HCT116 (cell line): ENCODE measurements around the gene AMN. TPM values are rescaled to one million over a fixed set of nuclear protein-coding genes. Genes with fewer than 3 reads are reported as not detected.
"Not testable (repeated sequence)": the region's sequence is repeated elsewhere in the genome, so short reads cannot be mapped to it uniquely, and the experiment has no call there.

Experiments used
- ATAC-seq: fragments of 200-7000 bp; cut with Tn5 transposase; 2 replicates; pipeline ENCODE4 v1.9.1; 2020; ENCODE audit warnings: mild to moderate bottlenecking, moderate library complexity
- BruUV-seq: library from RNA; stranded (reverse); fragments of 400-500 nt; replicated peaks from 2 replicates; lab custom pipeline; 2021; lab: Mats Ljungman, UMichigan
- CTCF ChIA-PET: fragments of 300-600 bp; sonication (Branson Sonifier 250); formaldehyde crosslinking; loops from one replicate; lab custom pipeline; 2021; ENCODE audit warnings: antibody characterized with exemption; lab: Charles Lee
- POLR2A ChIA-PET: fragments of 300-600, 350-600 bp; sonication (Branson Sonifier 250); formaldehyde crosslinking; loops from one replicate; lab custom pipeline; 2021; ENCODE audit warnings: antibody characterized with exemption; lab: Charles Lee
- RAD21 ChIA-PET, 2 experiments: fragments of 300-600 bp; sonication (Branson Sonifier 250); formaldehyde crosslinking; loops; one replicate each; lab custom pipeline; 2023; ENCODE audit warnings: low total read pairs in 2 of 2; ENCODE audit not compliant: uncharacterized antibody in 2 of 2, unreplicated experiment in 2 of 2, low non-redundant PET in 1 of 2; lab: Charles Lee
- DNase-seq: peaks from one replicate; pipeline ENCODE4 v3.0.0-alpha.2; 2010; ENCODE audit warnings: low read depth, low spot score
- H2AFZ ChIP-seq: fragments of 200-600 bp; shearing (Covaris generic), sonication (generic); 2 replicates; pipeline ENCODE4 v1.6.1; 2017; ENCODE audit warnings: low read depth, mixed run types, mixed read lengths, antibody characterized with exemption, low read length; ENCODE audit not compliant: poor library complexity, severe bottlenecking
- H3K27ac ChIP-seq: 2 replicates; pipeline ENCODE4 v1.5.1; 2012; ENCODE audit warnings: low read depth, low read length
- H3K27me3 ChIP-seq: fragments of 200-600 bp; sonication (generic); 2 replicates; pipeline ENCODE4 v1.6.1; 2016; ENCODE audit warnings: mixed run types, low read length, mixed read lengths; ENCODE audit not compliant: insufficient read depth
- H3K36me3 ChIP-seq, 2 experiments: fragments of 200-500 bp in 1 of 2; fragments of 200-600 bp in 1 of 2; sonication (Bioruptor generic) in 1 of 2; sonication (generic) in 1 of 2; 2 replicates each; pipeline versions ENCODE4 v1.5.1 to v1.6.1; 2014 to 2016; ENCODE audit warnings: low read length in 2 of 2, inconsistent platforms in 1 of 2, mixed read lengths in 1 of 2, mixed run types in 1 of 2; ENCODE audit not compliant: insufficient read depth in 2 of 2, control insufficient read depth in 1 of 2
- H3K4me1 ChIP-seq, 2 experiments: fragments of 200-600 bp in 1 of 2; sonication (generic) in 1 of 2; 2 replicates each; pipeline versions ENCODE4 v1.5.1 to v1.6.1; 2012 to 2017; ENCODE audit warnings: low read length in 2 of 2, inconsistent platforms in 1 of 2, mild to moderate bottlenecking in 1 of 2, mixed read lengths in 1 of 2, mixed run types in 1 of 2, moderate library complexity in 1 of 2; ENCODE audit not compliant: insufficient read depth in 2 of 2, control insufficient read depth in 1 of 2
- H3K4me2 ChIP-seq: fragments of 200-600 bp; sonication (generic); 2 replicates; pipeline ENCODE4 v1.6.1; 2017; ENCODE audit warnings: mixed run types, low read length, mixed read lengths
- H3K4me3 ChIP-seq, 2 experiments: fragments of 200-600 bp in 1 of 2; sonication (generic) in 1 of 2; replicated peaks in 1 of 2; 2 replicates each; pipeline ENCODE4 v1.5.1; 2011 to 2016; ENCODE audit warnings: low read length in 2 of 2, control low read depth in 1 of 2, low read depth in 1 of 2, mild to moderate bottlenecking in 1 of 2, mixed read lengths in 1 of 2, mixed run types in 1 of 2
- H3K79me2 ChIP-seq: fragments of 200-600 bp; sonication (generic); 2 replicates; pipeline ENCODE4 v1.6.1; 2017; ENCODE audit warnings: mild to moderate bottlenecking, mixed run types, low read length, moderate library complexity, mixed read lengths; ENCODE audit not compliant: insufficient read depth
- H3K9ac ChIP-seq: fragments of 200-600 bp; sonication (generic); 2 replicates; pipeline ENCODE4 v1.6.1; 2016; ENCODE audit warnings: low read length, mixed read lengths
- H3K9me2 ChIP-seq: fragments of 200-600 bp; sonication (generic), shearing (Covaris generic); 2 replicates; pipeline ENCODE4 v1.6.1; 2017; ENCODE audit warnings: mixed run types, mild to moderate bottlenecking, moderate library complexity; ENCODE audit not compliant: insufficient read depth
- H3K9me3 ChIP-seq, 2 experiments: fragments of 200-500 bp in 1 of 2; fragments of 200-600 bp in 1 of 2; sonication (Bioruptor generic) in 1 of 2; sonication (generic) in 1 of 2; 2 replicates each; pipeline ENCODE4 v1.6.1; 2014 to 2017; ENCODE audit warnings: low read length in 2 of 2, mixed read lengths in 2 of 2, inconsistent platforms in 1 of 2, low read depth in 1 of 2, mild to moderate bottlenecking in 1 of 2, mixed run types in 1 of 2, moderate library complexity in 1 of 2; ENCODE audit not compliant: control insufficient read depth in 1 of 2, insufficient read depth in 1 of 2
- H4K20me1 ChIP-seq: fragments of 200-600 bp; sonication (generic), shearing (Covaris generic); 2 replicates; pipeline ENCODE4 v1.6.1; 2017; ENCODE audit warnings: mixed run types, mild to moderate bottlenecking, moderate library complexity; ENCODE audit not compliant: insufficient read depth
- ATF3 ChIP-seq: IDR thresholded peaks from 2 replicates; pipeline ENCODE4 v1.6.1; 2012
- CBX3 ChIP-seq: IDR thresholded peaks from 2 replicates; pipeline ENCODE4 v1.6.1; 2012; ENCODE audit warnings: low read depth
- CEBPB ChIP-seq: IDR thresholded peaks from 2 replicates; pipeline ENCODE4 v1.6.1; 2012; ENCODE audit warnings: low read depth
- EGR1 ChIP-seq: IDR thresholded peaks from 2 replicates; pipeline ENCODE4 v1.6.1; 2012; ENCODE audit warnings: low read depth
- ELF1 ChIP-seq: IDR thresholded peaks from 2 replicates; pipeline ENCODE4 v1.6.1; 2012; ENCODE audit warnings: low read depth, borderline replicate concordance
- EZH2 ChIP-seq: fragments of 200-600 bp; sonication (generic); IDR thresholded peaks from 2 replicates; pipeline ENCODE4 v1.6.1; 2017; ENCODE audit warnings: antibody characterized with exemption, mixed run types
- EZH2phosphoT487 ChIP-seq: fragments of 200-600 bp; IDR thresholded peaks from 2 replicates; pipeline ENCODE4 v1.6.1; 2018; ENCODE audit warnings: antibody characterized with exemption, borderline replicate concordance
- FOSL1 ChIP-seq: IDR thresholded peaks from 2 replicates; pipeline ENCODE4 v1.6.1; 2012; ENCODE audit warnings: low read depth
- JUND ChIP-seq: IDR thresholded peaks from 2 replicates; pipeline ENCODE4 v1.6.1; 2012
- REST ChIP-seq: IDR thresholded peaks from 2 replicates; pipeline ENCODE4 v1.6.1; 2012; ENCODE audit warnings: low read depth
- SIN3A ChIP-seq: IDR thresholded peaks from 2 replicates; pipeline ENCODE4 v1.6.1; 2012; ENCODE audit warnings: low read depth
- SP1 ChIP-seq: IDR thresholded peaks from 2 replicates; pipeline ENCODE4 v1.6.1; 2012; ENCODE audit warnings: low read depth
- SRF ChIP-seq: IDR thresholded peaks from 2 replicates; pipeline ENCODE4 v1.6.1; 2012; ENCODE audit warnings: low read depth
- TCF7L2 ChIP-seq: IDR thresholded peaks from 2 replicates; pipeline ENCODE4 v1.7.0; 2011; ENCODE audit warnings: borderline replicate concordance, inconsistent platforms; ENCODE audit not compliant: insufficient read depth, insufficient read length; ENCODE audit errors: extremely low read depth
- YY1 ChIP-seq: IDR thresholded peaks from 2 replicates; pipeline ENCODE4 v1.6.1; 2011; ENCODE audit warnings: low read length, low read depth, moderate library complexity, mild to moderate bottlenecking; ENCODE audit not compliant: insufficient replicate concordance; ENCODE audit errors: extremely low read depth
- ZBTB33 ChIP-seq: IDR thresholded peaks from 2 replicates; pipeline ENCODE4 v1.6.1; 2011; ENCODE audit warnings: mild to moderate bottlenecking, low read length, moderate library complexity; ENCODE audit not compliant: insufficient replicate concordance; ENCODE audit errors: extremely low read depth
- ZFX ChIP-seq: fragments of 450-650 bp; IDR thresholded peaks from 2 replicates; pipeline ENCODE4 v1.6.1; 2017
- ZNF274 ChIP-seq: fragments of 200-500 bp; sonication (Bioruptor generic); IDR thresholded peaks from 2 replicates; pipeline ENCODE4 v1.6.1; 2014; ENCODE audit warnings: mild to moderate bottlenecking, low read depth, low read length, inconsistent platforms
- intact Hi-C: fragments of 100-400 bp; cut with micrococcal nuclease; formaldehyde crosslinking; loops from 2 replicates; pipeline ENCODE4 v1.10.0; 2022
- total RNA-seq: library from RNA; stranded (reverse); gene quantifications from one replicate; pipeline ENCODE4 v1.2.1, GENCODE V29; 2021; ENCODE audit not compliant: unreplicated experiment

AMN gene
- total RNA-seq, 1 experiment from 2014 or later, result 5.7 TPM

DNA sequence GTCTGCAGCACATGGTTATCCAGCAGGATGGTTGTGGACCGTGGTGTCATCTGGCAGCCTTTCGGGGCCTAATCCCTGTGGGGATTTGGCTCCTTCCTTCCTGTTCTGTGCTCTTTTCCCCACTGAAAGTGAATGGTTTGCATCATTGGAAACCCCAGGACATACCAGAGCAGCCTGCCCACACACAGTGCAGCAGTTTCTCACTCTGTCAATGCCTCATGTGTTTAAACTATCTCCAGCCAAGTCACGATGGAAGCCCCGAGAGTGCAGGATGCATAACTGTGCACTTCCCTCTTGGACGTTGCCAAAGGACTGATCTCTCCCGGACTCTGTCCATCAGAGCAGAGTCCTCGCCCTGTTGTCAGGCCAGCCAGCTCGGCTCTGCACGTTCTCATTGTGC is 29.0 kb upstream of the AMN start:
- H3K27ac ChIP-seq, result no peak overlapping the region
- POLR2A ChIA-PET, result no interaction called here
- intact Hi-C loops, result no loop called here
- H3K4me1 ChIP-seq, result no peaks in the 10 kb centered on the region
- H4K20me1 ChIP-seq, result no peaks in the 10 kb centered on the region
- H3K9me3 ChIP-seq, result no peaks in the 10 kb centered on the region
- H3K4me3 ChIP-seq, result no peak overlapping the region
- CTCF ChIA-PET, result no interaction called here
- ATAC-seq (no peak), DNase-seq (no peak)
- no peak for TF ChIP-seq ZBTB33
- no peak for TF ChIP-seq ATF3
- no peak for TF ChIP-seq EGR1
- TF ChIP-seq SRF, result no peak
- no peak for TF ChIP-seq ELF1
- TF ChIP-seq JUND, result no peak
- TF ChIP-seq ZFX, result no peak
- TF ChIP-seq CBX3, result no peak
- TF ChIP-seq REST, result no peak
- TF ChIP-seq CEBPB, result no peak
- no peak for TF ChIP-seq EZH2
- no peak for TF ChIP-seq TCF7L2
- no peak for TF ChIP-seq FOSL1
- no peak for TF ChIP-seq YY1
- TF ChIP-seq ZNF274, result no peak
- no peak for TF ChIP-seq SP1
- TF ChIP-seq EZH2phosphoT487, result no peak
- TF ChIP-seq SIN3A, result no peak
- H3K9me2 ChIP-seq, result no peaks in the 10 kb centered on the region
- peaks cover 4 to 25% of the 10 kb centered on the region in 2 experiments; a peak in 2 of 4 replicates for H3K36me3 ChIP-seq
- no peaks in the 10 kb centered on the region for H3K27me3 ChIP-seq
- RAD21 ChIA-PET, result no interaction called here
- no TSS peak for BruUV-seq
- no peak overlapping the region for H2AFZ ChIP-seq
- H3K9ac ChIP-seq, result no peak overlapping the region
- no peaks in the 10 kb centered on the region for H3K79me2 ChIP-seq
- no peak overlapping the region for H3K4me2 ChIP-seq

- H3K9me2 ChIP-seq, CTCF ChIA-PET, RAD21 ChIA-PET, BruUV-seq, H2AFZ ChIP-seq, ATAC-seq, DNase-seq, H3K27me3 ChIP-seq, H3K4me1 ChIP-seq, H3K4me3 ChIP-seq, H4K20me1 ChIP-seq, H3K9me3 ChIP-seq, H3K9ac ChIP-seq, H3K27ac ChIP-seq, POLR2A ChIA-PET, H3K4me2 ChIP-seq, intact Hi-C loops, H3K79me2 ChIP-seq: not testable (repeated sequence)
- H3K36me3 ChIP-seq, result peaks cover 0 to 10% of the 10 kb centered on the region in 2 experiments; a peak in 1 of 4 replicates
Measured at GRCh38 chr14:102896735-102897134, 25.7 kb upstream of the AMN start.
